Gastroesophageal sphincter (tissue), 3 donors: Measurements from ENCODE around the gene ACTL6B.

Source experiments
- EP300 ChIP-seq: sonication (generic); formaldehyde crosslinking; IDR thresholded peaks from one replicate; pipeline ENCODE4 v1.6.1; 2017; ENCODE audit warnings: antibody characterized with exemption, mild to moderate bottlenecking
- POLR2A ChIP-seq, 2 donors: fragments of 450-650 bp; IDR thresholded peaks; one replicate each; pipeline ENCODE4 v1.6.1; 2017; ENCODE audit warnings: antibody characterized with exemption in 2 of 2, mild to moderate bottlenecking in 2 of 2, moderate library complexity in 1 of 2
- POLR2AphosphoS5 ChIP-seq: sonication (generic); formaldehyde crosslinking; IDR thresholded peaks from one replicate; pipeline ENCODE4 v1.6.1; 2017; ENCODE audit warnings: antibody characterized with exemption
- TF ChIP-seq, protein P1 (sequence below), 4 experiments: fragments of 200-600 bp in 2 of 4; fragments of 450-650 bp in 2 of 4; sonication (generic) in 1 of 4; IDR thresholded peaks; one replicate each; pipeline ENCODE4 v1.5.1; 2017 to 2019; ENCODE audit warnings: antibody characterized with exemption in 4 of 4, mild to moderate bottlenecking in 2 of 4, moderate library complexity in 2 of 4

- TF ChIP-seq, protein P1, sequence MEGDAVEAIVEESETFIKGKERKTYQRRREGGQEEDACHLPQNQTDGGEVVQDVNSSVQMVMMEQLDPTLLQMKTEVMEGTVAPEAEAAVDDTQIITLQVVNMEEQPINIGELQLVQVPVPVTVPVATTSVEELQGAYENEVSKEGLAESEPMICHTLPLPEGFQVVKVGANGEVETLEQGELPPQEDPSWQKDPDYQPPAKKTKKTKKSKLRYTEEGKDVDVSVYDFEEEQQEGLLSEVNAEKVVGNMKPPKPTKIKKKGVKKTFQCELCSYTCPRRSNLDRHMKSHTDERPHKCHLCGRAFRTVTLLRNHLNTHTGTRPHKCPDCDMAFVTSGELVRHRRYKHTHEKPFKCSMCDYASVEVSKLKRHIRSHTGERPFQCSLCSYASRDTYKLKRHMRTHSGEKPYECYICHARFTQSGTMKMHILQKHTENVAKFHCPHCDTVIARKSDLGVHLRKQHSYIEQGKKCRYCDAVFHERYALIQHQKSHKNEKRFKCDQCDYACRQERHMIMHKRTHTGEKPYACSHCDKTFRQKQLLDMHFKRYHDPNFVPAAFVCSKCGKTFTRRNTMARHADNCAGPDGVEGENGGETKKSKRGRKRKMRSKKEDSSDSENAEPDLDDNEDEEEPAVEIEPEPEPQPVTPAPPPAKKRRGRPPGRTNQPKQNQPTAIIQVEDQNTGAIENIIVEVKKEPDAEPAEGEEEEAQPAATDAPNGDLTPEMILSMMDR (IDR thresholded peaks at IDR 0.05), result no peak
- no peak for TF ChIP-seq POLR2A (IDR thresholded peaks at IDR 0.05)
- no peak for TF ChIP-seq EP300
- TF ChIP-seq POLR2AphosphoS5, result no peak
Observed at GRCh38 chr7:100684534-100685042, 28.3 kb upstream of the ACTL6B start.
